GM19240 (cell line): ENCODE data around the gene MAD1L1.
"Not testable (repeated sequence)": the region's sequence is repeated elsewhere in the genome, so short reads cannot be mapped to it uniquely, and the experiment has no call there.

ENCODE experiments used
- DNase-seq: peaks from one replicate; pipeline ENCODE4 v3.0.0; 2011; ENCODE audit warnings: low spot score; ENCODE audit not compliant: insufficient read length

MAD1L1 gene

GRCh38 chr7:2232766-2233520, at the start of gene MAD1L1:
Gene MAD1L1 (minus strand): TSS chr7:2232945. CDS start chr7:2230133, 2,812 bp downstream.
- peak; percentile 87 for DNase-seq

GRCh38 chr7:2282185-2282751, 49.5 kb upstream of the MAD1L1 start:
- no peak for DNase-seq

- DNase-seq: no peak
Measured at GRCh38 chr7:2281541-2281940, 48.8 kb upstream of the MAD1L1 start.

GRCh38 chr7:2280424-2280823, 47.7 kb upstream of the MAD1L1 start:
- DNase-seq: no peak

- DNase-seq: no peak
Measured at GRCh38 chr7:2279896-2280295, 47.2 kb upstream of the MAD1L1 start.

- no peak for DNase-seq
Measured at GRCh38 chr7:2278026-2278425, 45.3 kb upstream of the MAD1L1 start.

GRCh38 chr7:2276107-2276506, 43.4 kb upstream of the MAD1L1 start:
- DNase-seq: no peak

- no peak for DNase-seq
Measured at GRCh38 chr7:2275101-2275500, 42.4 kb upstream of the MAD1L1 start.

GRCh38 chr7:2274666-2275065, 41.9 kb upstream of the MAD1L1 start:
- DNase-seq: no peak

- no peak for DNase-seq
Measured at GRCh38 chr7:2273866-2274265, 41.1 kb upstream of the MAD1L1 start.

- no peak for DNase-seq
Measured at GRCh38 chr7:2272031-2272430, 39.3 kb upstream of the MAD1L1 start.

- DNase-seq: no peak
Measured at GRCh38 chr7:2271273-2272026, 38.7 kb upstream of the MAD1L1 start.

GRCh38 chr7:2270495-2270894, 37.8 kb upstream of the MAD1L1 start:
- DNase-seq: no peak

- DNase-seq: no peak
Measured at GRCh38 chr7:2269991-2270460, 37.3 kb upstream of the MAD1L1 start.

- DNase-seq: not testable (repeated sequence)
Measured at GRCh38 chr7:2269089-2269990, 36.6 kb upstream of the MAD1L1 start.

- DNase-seq: no peak
Measured at GRCh38 chr7:2266911-2267310, 34.2 kb upstream of the MAD1L1 start.

GRCh38 chr7:2264158-2264557, 31.4 kb upstream of the MAD1L1 start:
- no peak for DNase-seq

- DNase-seq: no peak
Measured at GRCh38 chr7:2263176-2263575, 30.4 kb upstream of the MAD1L1 start.

GRCh38 chr7:2261611-2262010, 28.9 kb upstream of the MAD1L1 start:
- peak; percentile 47 for DNase-seq

GRCh38 chr7:2260820-2261219, 28.1 kb upstream of the MAD1L1 start:
- no peak for DNase-seq

- no peak for DNase-seq
Measured at GRCh38 chr7:2259480-2259879, 26.7 kb upstream of the MAD1L1 start.
